ENCODE measurements around the gene ACAT2. TPM values are rescaled to one million over a fixed set of nuclear protein-coding genes. Genes with fewer than 3 reads are reported as not detected.
A peak's percentile ranks its signal among the peaks of the same experiment; 100 is the strongest.
"Not testable (repeated sequence)": the region's sequence is repeated elsewhere in the genome, so short reads cannot be mapped to it uniquely, and the experiment has no call there.

Gene ACAT2
- total RNA-seq, 1 experiment from 2014 or later: 13.8 TPM

- in situ Hi-C loops (cut with HindIII; ENCODE audit: low pct_unique_long_range_greater_than_20kb, low sequenced_read_pairs): no loop called here
- DNase-seq (ENCODE audit: low read depth, low spot score): peak; percentile 34
Observed at GRCh38 chr6:159727717-159728445, 34.0 kb upstream of the ACAT2 start.

- in situ Hi-C loops (cut with HindIII; ENCODE audit: low pct_unique_long_range_greater_than_20kb, low sequenced_read_pairs): no loop called here
- no peak for DNase-seq (ENCODE audit: low read depth, low spot score)
Observed at GRCh38 chr6:159728531-159728964, 33.3 kb upstream of the ACAT2 start.

GRCh38 chr6:159729598-159730331 is 32.1 kb upstream of the ACAT2 start:
- in situ Hi-C loops (cut with HindIII; ENCODE audit: low pct_unique_long_range_greater_than_20kb, low sequenced_read_pairs): no loop called here

GRCh38 chr6:159730332-159730676 is 31.5 kb upstream of the ACAT2 start:
- in situ Hi-C loops (cut with HindIII; ENCODE audit: low pct_unique_long_range_greater_than_20kb, low sequenced_read_pairs): no loop called here
- no peak for DNase-seq (ENCODE audit: low read depth, low spot score)

More at GRCh38 chr6:159729598-159730331, 32.1 kb upstream of the ACAT2 start:
- DNase-seq (ENCODE audit: low read depth, low spot score): no peak

- DNase-seq (ENCODE audit: low read depth, low spot score); in situ Hi-C loops (cut with HindIII; ENCODE audit: low pct_unique_long_range_greater_than_20kb, low sequenced_read_pairs): not testable (repeated sequence)
Observed at GRCh38 chr6:159732550-159732949, 29.3 kb upstream of the ACAT2 start.

- in situ Hi-C loops (cut with HindIII; ENCODE audit: low pct_unique_long_range_greater_than_20kb, low sequenced_read_pairs); DNase-seq (ENCODE audit: low read depth, low spot score): not testable (repeated sequence)
Observed at GRCh38 chr6:159733395-159733794, 28.4 kb upstream of the ACAT2 start.

- in situ Hi-C loops (cut with HindIII; ENCODE audit: low pct_unique_long_range_greater_than_20kb, low sequenced_read_pairs): no loop called here
- DNase-seq (ENCODE audit: low read depth, low spot score): no peak
Observed at GRCh38 chr6:159736908-159737307, 24.9 kb upstream of the ACAT2 start.

GRCh38 chr6:159739341-159739740 is 22.5 kb upstream of the ACAT2 start:
- no peak for DNase-seq (ENCODE audit: low read depth, low spot score)
- in situ Hi-C loops (cut with HindIII; ENCODE audit: low pct_unique_long_range_greater_than_20kb, low sequenced_read_pairs): no loop called here

- in situ Hi-C loops (cut with HindIII; ENCODE audit: low pct_unique_long_range_greater_than_20kb, low sequenced_read_pairs): no loop called here
- DNase-seq (ENCODE audit: low read depth, low spot score): no peak
Observed at GRCh38 chr6:159742165-159742564, 19.7 kb upstream of the ACAT2 start.

GRCh38 chr6:159745081-159745480 is 16.8 kb upstream of the ACAT2 start:
- in situ Hi-C loops (cut with HindIII; ENCODE audit: low pct_unique_long_range_greater_than_20kb, low sequenced_read_pairs): no loop called here
- no peak for DNase-seq (ENCODE audit: low read depth, low spot score)

- in situ Hi-C loops (cut with HindIII; ENCODE audit: low pct_unique_long_range_greater_than_20kb, low sequenced_read_pairs): no loop called here
- DNase-seq (ENCODE audit: low read depth, low spot score): no peak
Observed at GRCh38 chr6:159746759-159747158, 15.1 kb upstream of the ACAT2 start.

- DNase-seq (ENCODE audit: low read depth, low spot score); in situ Hi-C loops (cut with HindIII; ENCODE audit: low pct_unique_long_range_greater_than_20kb, low sequenced_read_pairs): not testable (repeated sequence)
Observed at GRCh38 chr6:159748127-159748526, 13.7 kb upstream of the ACAT2 start.

- DNase-seq (ENCODE audit: low read depth, low spot score): no peak
- in situ Hi-C loops (cut with HindIII; ENCODE audit: low pct_unique_long_range_greater_than_20kb, low sequenced_read_pairs): no loop called here
Observed at GRCh38 chr6:159751448-159751847, 10.4 kb upstream of the ACAT2 start.

- in situ Hi-C loops (cut with HindIII; ENCODE audit: low pct_unique_long_range_greater_than_20kb, low sequenced_read_pairs): no loop called here
- no peak for DNase-seq (ENCODE audit: low read depth, low spot score)
Observed at GRCh38 chr6:159753081-159753872, 8.6 kb upstream of the ACAT2 start.

- in situ Hi-C loops (cut with HindIII; ENCODE audit: low pct_unique_long_range_greater_than_20kb, low sequenced_read_pairs): no loop called here
- DNase-seq (ENCODE audit: low read depth, low spot score): no peak
Observed at GRCh38 chr6:159754401-159754800, 7.4 kb upstream of the ACAT2 start.

GRCh38 chr6:159754959-159755914 is 6.6 kb upstream of the ACAT2 start:
- DNase-seq (ENCODE audit: low read depth, low spot score): no peak
- in situ Hi-C loops (cut with HindIII; ENCODE audit: low pct_unique_long_range_greater_than_20kb, low sequenced_read_pairs): no loop called here

GRCh38 chr6:159756508-159756907 is 5.3 kb upstream of the ACAT2 start:
- in situ Hi-C loops (cut with HindIII; ENCODE audit: low pct_unique_long_range_greater_than_20kb, low sequenced_read_pairs): no loop called here
- no peak for DNase-seq (ENCODE audit: low read depth, low spot score)
